KMS-11 (cell line): ENCODE data around the gene CELF1.
"Not testable (repeated sequence)": the region's sequence is repeated elsewhere in the genome, so short reads cannot be mapped to it uniquely, and the experiment has no call there.

Experiments
- H2AFZ ChIP-seq: fragments of 200-600 bp; sonication (generic); 2 replicates; pipeline ENCODE4 v1.6.1; 2016; ENCODE audit warnings: antibody characterized with exemption, mixed run types, low read depth
- H3K27ac ChIP-seq: fragments of 200-600 bp; sonication (generic); 2 replicates; pipeline ENCODE4 v1.6.1; 2016; ENCODE audit warnings: mild to moderate bottlenecking, mixed run types
- H3K27me3 ChIP-seq: fragments of 200-600 bp; sonication (generic); 2 replicates; pipeline ENCODE4 v1.6.1; 2017; ENCODE audit warnings: mild to moderate bottlenecking, low read depth, mixed run types, moderate library complexity; ENCODE audit not compliant: insufficient read depth
- H3K36me3 ChIP-seq: fragments of 200-600 bp; sonication (generic); 2 replicates; pipeline ENCODE4 v1.6.1; 2017; ENCODE audit warnings: mild to moderate bottlenecking, mixed run types; ENCODE audit not compliant: insufficient read depth
- H3K4me1 ChIP-seq: fragments of 200-600 bp; sonication (generic); 2 replicates; pipeline ENCODE4 v1.6.1; 2016; ENCODE audit warnings: mild to moderate bottlenecking, low read depth, mixed run types; ENCODE audit not compliant: poor library complexity, severe bottlenecking
- H3K4me2 ChIP-seq: fragments of 200-600 bp; sonication (generic); 2 replicates; pipeline ENCODE4 v1.7.0; 2016; ENCODE audit warnings: mild to moderate bottlenecking, mixed run types
- H3K4me3 ChIP-seq: fragments of 200-600 bp; sonication (generic); IDR thresholded peaks from 2 replicates; pipeline ENCODE4 v1.6.1; 2017; ENCODE audit warnings: low read depth, low read length, mixed read lengths; ENCODE audit not compliant: insufficient read depth
- H3K79me2 ChIP-seq: fragments of 200-600 bp; sonication (generic); 2 replicates; pipeline ENCODE4 v1.6.1; 2016; ENCODE audit warnings: low read depth, mixed run types; ENCODE audit not compliant: insufficient read depth
- H3K9ac ChIP-seq: fragments of 200-600 bp; sonication (generic); 2 replicates; pipeline ENCODE4 v1.6.1; 2016; ENCODE audit warnings: mild to moderate bottlenecking, mixed run types
- H4K20me1 ChIP-seq: fragments of 200-600 bp; sonication (generic); 2 replicates; pipeline ENCODE4 v1.6.1; 2016; ENCODE audit warnings: mild to moderate bottlenecking, mixed run types; ENCODE audit not compliant: insufficient read depth
- TF ChIP-seq, protein P1 (sequence below): fragments of 200-600 bp; sonication (generic); conservative IDR thresholded peaks from 2 replicates; pipeline ENCODE4 v1.6.1; 2017; ENCODE audit warnings: low read depth, mild to moderate bottlenecking, antibody characterized with exemption, low read length, moderate library complexity, mixed read lengths

CELF1 gene

DNA sequence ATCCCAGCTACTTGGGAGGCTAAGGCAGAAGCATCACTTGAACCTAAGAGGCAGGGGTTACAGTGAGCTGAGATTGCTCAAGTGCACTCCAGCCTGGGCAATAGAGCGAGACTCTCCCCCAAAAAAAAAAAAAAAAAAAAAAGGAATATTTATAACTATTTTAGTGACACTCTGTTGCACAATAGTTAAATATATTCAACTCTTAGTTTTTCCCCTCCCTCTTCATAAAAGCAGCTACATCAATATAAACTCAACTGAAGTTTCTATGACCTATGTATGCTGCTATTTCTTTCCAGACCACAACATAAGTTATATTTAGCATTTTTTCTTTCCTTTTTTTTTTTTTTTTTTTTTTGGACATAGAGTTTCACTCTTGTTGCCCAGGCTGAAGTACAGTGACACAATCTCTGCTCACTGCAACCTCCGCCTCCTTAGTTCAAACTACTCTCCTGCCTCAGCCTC, 19.2 kb downstream of the CELF1 start:
- Histone ChIP-seq H3K4me1 (peaks cover 63% of the 10 kb centered on the region), H2AFZ (no peak overlapping the region), H3K36me3 (0 out of 2 replicates have a peak, but pooled peaks cover 6% of the 10 kb centered on the region), H4K20me1 (peaks cover 32% of the 10 kb centered on the region), H3K79me2 (peaks cover 100% of the 10 kb centered on the region), H3K27ac (no peak overlapping the region), H3K4me3 (no peak overlapping the region), H3K4me2 (no peak overlapping the region), H3K27me3 (no peaks in the 10 kb centered on the region), H3K9ac (no peak overlapping the region)
- TF ChIP-seq, protein P1, sequence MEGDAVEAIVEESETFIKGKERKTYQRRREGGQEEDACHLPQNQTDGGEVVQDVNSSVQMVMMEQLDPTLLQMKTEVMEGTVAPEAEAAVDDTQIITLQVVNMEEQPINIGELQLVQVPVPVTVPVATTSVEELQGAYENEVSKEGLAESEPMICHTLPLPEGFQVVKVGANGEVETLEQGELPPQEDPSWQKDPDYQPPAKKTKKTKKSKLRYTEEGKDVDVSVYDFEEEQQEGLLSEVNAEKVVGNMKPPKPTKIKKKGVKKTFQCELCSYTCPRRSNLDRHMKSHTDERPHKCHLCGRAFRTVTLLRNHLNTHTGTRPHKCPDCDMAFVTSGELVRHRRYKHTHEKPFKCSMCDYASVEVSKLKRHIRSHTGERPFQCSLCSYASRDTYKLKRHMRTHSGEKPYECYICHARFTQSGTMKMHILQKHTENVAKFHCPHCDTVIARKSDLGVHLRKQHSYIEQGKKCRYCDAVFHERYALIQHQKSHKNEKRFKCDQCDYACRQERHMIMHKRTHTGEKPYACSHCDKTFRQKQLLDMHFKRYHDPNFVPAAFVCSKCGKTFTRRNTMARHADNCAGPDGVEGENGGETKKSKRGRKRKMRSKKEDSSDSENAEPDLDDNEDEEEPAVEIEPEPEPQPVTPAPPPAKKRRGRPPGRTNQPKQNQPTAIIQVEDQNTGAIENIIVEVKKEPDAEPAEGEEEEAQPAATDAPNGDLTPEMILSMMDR: no peak

DNA sequence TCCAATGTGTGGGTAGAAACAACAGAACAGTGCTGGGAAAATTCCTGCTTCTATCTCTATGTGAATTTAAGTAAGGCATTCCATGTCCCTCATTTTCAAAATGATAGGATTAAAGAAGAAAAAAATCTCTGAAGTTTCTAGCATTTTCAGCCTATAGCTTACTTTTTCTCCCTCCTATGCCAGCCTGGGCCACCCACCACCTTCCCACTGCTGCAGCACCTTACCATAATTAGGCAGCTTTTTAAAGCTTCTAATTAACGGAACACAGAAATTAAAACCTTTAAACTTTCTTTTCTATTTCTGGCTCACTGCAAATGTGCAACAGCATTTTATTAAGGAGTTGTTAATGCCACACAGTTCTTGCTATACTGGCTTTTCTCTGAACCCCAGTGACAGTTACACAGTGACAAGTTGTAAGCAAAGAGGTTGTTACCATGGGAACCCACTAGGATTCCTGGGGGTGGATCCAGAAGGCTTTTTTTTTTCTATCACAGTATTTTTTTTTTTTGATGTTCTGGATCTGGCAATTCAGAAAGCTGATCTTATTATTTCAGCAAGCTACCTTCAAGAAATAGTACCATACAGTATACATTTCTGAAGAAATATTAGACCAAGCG, 20.2 kb downstream of the CELF1 start:
- Histone ChIP-seq H3K4me2 (no peak overlapping the region), H3K36me3 (0 out of 2 replicates have a peak, but pooled peaks cover 6% of the 10 kb centered on the region), H3K79me2 (peaks cover 100% of the 10 kb centered on the region), H3K4me3 (no peak overlapping the region), H3K9ac (no peak overlapping the region), H3K27me3 (no peaks in the 10 kb centered on the region), H4K20me1 (peaks cover 24% of the 10 kb centered on the region), H2AFZ (no peak overlapping the region), H3K4me1 (peaks cover 73% of the 10 kb centered on the region), H3K27ac (no peak overlapping the region)
- TF ChIP-seq, protein P1: no peak

DNA sequence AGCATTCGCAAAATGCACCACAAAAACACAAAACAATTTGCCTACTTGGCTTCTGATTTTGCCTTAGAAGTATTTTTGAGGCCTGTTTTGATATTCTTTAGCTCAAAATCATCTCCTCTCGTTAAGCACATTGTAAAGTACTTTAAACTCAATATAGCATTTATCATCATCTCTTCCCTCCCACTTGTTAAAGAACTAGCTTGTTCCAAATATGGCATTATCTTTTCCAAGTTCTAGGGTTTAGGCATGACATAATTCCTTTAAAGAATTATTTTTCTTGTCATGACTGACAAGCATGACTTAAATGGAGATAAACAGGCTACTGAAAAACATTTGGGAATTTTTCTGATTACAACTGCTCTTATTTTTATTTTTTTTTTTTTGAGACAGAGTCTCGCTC, 21.3 kb downstream of the CELF1 start:
- H2AFZ ChIP-seq: no peak overlapping the region
- no peaks in the 10 kb centered on the region for H3K27me3 ChIP-seq
- peaks cover 83% of the 10 kb centered on the region for H3K4me1 ChIP-seq
- peaks cover 20% of the 10 kb centered on the region for H4K20me1 ChIP-seq
- TF ChIP-seq, protein P1: no peak
- H3K79me2 ChIP-seq: peaks cover 100% of the 10 kb centered on the region
- H3K4me2 ChIP-seq: no peak overlapping the region
- 0 out of 2 replicates have a peak, but pooled peaks cover 6% of the 10 kb centered on the region for H3K36me3 ChIP-seq
- no peak overlapping the region for H3K4me3 ChIP-seq
- H3K9ac ChIP-seq: no peak overlapping the region
- H3K27ac ChIP-seq: no peak overlapping the region

DNA sequence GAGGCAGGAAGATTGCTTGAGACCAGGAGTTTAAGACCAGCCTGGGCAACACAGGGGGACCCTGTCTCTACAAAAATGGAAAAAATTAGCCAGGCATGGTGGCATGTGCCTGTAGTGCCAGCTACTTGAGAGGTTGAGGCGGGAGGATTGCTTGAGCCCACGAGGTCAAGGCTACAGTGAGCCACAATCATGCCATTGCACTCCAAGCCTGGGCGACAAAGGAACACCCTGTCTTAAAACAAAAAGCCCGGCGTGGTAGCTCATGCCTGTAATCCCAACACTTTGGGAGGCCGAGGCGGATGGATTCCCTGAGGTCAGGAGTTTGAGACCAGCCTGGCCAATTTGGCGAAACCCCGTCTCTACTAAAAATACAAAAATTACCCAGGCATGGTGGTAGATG, 22.2 kb downstream of the CELF1 start:
- Histone ChIP-seq H3K4me1 (peaks cover 85% of the 10 kb centered on the region), H4K20me1 (peaks cover 17% of the 10 kb centered on the region), H3K79me2 (peaks cover 100% of the 10 kb centered on the region)
- H3K27ac ChIP-seq, H3K4me3 ChIP-seq, H3K27me3 ChIP-seq, H3K4me2 ChIP-seq, H3K9ac ChIP-seq, H2AFZ ChIP-seq, H3K36me3 ChIP-seq: not testable (repeated sequence)

DNA sequence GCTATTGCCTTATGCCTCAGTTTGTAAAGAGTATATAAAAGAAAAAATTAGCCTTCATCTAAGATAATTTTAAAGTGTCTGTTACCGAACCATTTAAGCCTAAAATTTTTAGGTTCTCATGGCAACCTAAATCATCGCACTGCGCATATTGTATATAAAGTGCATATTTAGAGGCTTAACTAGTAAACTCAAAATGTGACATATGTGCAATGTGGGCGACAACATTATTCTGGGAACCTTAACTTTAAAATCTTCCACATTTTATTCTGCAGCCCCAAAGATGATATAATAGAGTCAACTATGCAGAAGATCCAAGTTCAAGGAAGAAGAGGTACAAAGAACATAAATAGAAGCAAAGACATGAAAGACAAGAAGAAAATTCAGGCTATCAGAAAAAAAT, 23.0 kb downstream of the CELF1 start:
- Histone ChIP-seq H3K36me3 (0 out of 2 replicates have a peak, but pooled peaks cover 3% of the 10 kb centered on the region), H3K79me2 (peaks cover 100% of the 10 kb centered on the region), H4K20me1 (peaks cover 17% of the 10 kb centered on the region), H3K9ac (no peak overlapping the region), H3K27ac (no peak overlapping the region), H3K27me3 (no peaks in the 10 kb centered on the region), H3K4me1 (peaks cover 91% of the 10 kb centered on the region), H2AFZ (no peak overlapping the region), H3K4me3 (no peak overlapping the region), H3K4me2 (no peak overlapping the region)
- TF ChIP-seq, protein P1: no peak
